Measurements from ENCODE around the gene POLA2.
A peak's percentile ranks its signal among the peaks of the same experiment; 100 is the strongest.
"Not testable (repeated sequence)": the region's sequence is repeated elsewhere in the genome, so short reads cannot be mapped to it uniquely, and the experiment has no call there.

Gene POLA2, protein sequence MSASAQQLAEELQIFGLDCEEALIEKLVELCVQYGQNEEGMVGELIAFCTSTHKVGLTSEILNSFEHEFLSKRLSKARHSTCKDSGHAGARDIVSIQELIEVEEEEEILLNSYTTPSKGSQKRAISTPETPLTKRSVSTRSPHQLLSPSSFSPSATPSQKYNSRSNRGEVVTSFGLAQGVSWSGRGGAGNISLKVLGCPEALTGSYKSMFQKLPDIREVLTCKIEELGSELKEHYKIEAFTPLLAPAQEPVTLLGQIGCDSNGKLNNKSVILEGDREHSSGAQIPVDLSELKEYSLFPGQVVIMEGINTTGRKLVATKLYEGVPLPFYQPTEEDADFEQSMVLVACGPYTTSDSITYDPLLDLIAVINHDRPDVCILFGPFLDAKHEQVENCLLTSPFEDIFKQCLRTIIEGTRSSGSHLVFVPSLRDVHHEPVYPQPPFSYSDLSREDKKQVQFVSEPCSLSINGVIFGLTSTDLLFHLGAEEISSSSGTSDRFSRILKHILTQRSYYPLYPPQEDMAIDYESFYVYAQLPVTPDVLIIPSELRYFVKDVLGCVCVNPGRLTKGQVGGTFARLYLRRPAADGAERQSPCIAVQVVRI

GRCh38 chr11:65261591-65262380, at the start of gene POLA2:
Gene POLA2, plus strand, starts transcription at chr11:65261962. Its CDS starts 331 bp downstream, at chr11:65262293.
- DNase-seq (ENCODE audit: low read depth in 2 of 2), result peak; percentile 91 to 94

GRCh38 chr11:65212226-65212801, 49.4 kb upstream of the POLA2 start:
- no peak for DNase-seq (ENCODE audit: low read depth in 2 of 2)

- DNase-seq (ENCODE audit: low read depth in 2 of 2), result no peak
Measured at GRCh38 chr11:65213322-65214211, 48.2 kb upstream of the POLA2 start.

- DNase-seq (ENCODE audit: low read depth in 2 of 2), result no peak
Measured at GRCh38 chr11:65214212-65214845, 47.4 kb upstream of the POLA2 start.

DNA sequence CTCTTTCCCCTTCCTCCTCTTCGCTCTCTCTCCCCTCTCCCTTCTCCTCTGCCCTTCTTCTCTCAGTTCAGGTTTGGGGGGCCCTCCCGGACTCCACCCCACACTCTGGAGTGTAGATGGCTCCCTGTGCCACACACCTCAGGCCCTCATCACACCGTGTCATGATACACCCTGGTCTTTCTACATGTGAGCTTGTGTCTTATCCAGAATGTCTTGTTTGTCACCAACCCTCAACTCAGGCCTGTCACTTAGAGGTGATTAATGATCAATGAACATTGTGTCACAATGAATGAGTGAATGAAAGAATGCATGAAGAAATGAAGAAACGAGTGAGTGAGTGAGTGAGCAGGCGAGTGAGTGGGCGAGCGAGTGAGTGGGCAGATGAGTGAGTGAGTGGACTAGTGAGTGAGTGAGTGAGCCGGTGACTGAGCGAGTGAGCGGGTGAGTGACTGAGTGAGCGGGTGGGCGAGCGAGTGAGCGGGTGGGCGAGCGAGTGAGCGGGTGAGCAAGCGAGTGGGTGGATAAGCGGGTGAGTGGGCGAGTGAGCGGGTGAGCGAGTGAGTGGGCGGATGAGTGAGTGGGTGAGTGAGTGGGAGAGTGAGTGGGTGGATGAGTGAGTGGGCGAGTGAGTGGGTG, 46.2 kb upstream of the POLA2 start:
- no peak for DNase-seq (ENCODE audit: low read depth in 2 of 2)

DNA sequence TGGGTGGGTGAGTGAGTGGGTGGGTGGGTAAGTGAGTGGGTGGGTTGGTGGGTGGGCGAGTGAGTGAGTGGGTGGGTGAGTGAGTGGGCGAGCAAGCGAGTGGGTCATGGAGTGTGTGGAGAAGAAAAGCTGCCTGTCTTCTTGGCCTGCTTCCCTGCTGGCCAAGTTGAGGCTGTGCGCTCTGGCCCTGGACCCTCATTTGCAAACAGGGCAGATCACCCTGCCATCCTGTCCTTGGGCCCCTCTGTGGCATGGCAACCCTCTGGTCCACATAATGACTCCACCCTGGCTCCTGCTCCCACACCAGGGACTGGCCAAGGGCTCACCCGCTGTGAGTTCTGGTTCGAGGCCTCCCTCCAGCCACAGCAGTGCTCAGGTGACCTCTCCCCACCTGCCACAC, 44.9 kb upstream of the POLA2 start:
- DNase-seq (ENCODE audit: low read depth in 2 of 2), result no peak

GRCh38 chr11:65217441-65218423, 44.0 kb upstream of the POLA2 start:
- DNase-seq (ENCODE audit: low read depth in 2 of 2), result no peak

GRCh38 chr11:65218446-65218845, 43.3 kb upstream of the POLA2 start:
- DNase-seq (ENCODE audit: low read depth in 2 of 2), result no peak

DNA sequence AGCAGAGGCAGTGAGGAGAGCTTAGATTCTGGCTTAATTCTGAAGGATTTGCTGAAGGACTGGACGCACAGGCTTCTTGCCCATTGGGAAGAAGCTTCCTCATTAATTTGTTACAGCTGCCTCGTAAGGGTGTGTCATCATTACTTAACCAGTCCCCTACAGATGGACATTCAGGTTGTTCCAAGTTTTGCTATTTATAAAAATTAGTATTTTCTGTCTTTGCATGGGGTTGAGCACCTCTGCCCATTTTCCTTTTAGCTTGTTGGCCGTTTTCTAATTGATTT, 41.9 kb upstream of the POLA2 start:
- DNase-seq (ENCODE audit: low read depth in 2 of 2), result no peak

GRCh38 chr11:65221026-65221425, 40.7 kb upstream of the POLA2 start:
- no peak for DNase-seq (ENCODE audit: low read depth in 2 of 2)

- no peak for DNase-seq (ENCODE audit: low read depth in 2 of 2)
Measured at GRCh38 chr11:65223011-65223410, 38.8 kb upstream of the POLA2 start.

DNA sequence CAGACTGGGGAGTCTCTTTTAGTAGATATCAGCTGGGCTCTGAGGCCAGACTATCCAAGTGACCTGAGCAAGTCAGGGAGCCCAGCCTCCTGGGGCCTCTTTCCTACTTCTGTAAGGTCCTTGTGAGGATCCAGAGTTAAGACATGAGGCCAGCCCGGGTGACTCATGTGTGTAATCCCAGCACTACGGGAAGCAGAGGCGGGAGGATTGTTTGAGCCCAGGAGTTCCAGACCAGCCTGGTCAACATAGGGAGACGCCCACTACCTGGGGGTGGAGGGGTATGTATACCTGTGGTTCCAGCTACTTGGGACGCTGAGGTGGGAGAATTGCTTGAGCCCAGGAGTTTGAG, 36.9 kb upstream of the POLA2 start:
- DNase-seq (ENCODE audit: low read depth in 2 of 2), result no peak

GRCh38 chr11:65225279-65226102, 36.3 kb upstream of the POLA2 start:
- DNase-seq (ENCODE audit: low read depth in 2 of 2), result peak; percentile 14 to 35

DNA sequence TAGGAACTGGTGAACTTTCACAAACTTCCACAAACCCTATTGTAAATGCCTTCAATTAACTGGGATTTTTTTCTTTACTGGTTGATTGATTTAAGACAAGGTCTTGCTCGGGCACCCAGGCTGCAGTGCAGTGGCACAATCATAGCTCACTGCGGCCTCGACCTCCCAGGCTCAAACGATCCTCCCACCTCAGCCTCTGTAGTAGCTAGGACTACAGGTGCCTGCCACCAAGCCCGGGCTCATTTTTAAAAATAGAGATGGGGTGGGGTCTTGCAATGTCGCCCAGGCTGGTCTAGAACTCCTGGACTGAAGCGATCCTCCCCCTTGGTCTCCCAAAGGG, 35.7 kb upstream of the POLA2 start:
- no peak for DNase-seq (ENCODE audit: low read depth in 2 of 2)

- no peak for DNase-seq (ENCODE audit: low read depth in 2 of 2)
Measured at GRCh38 chr11:65227879-65228278, 33.9 kb upstream of the POLA2 start.

DNA sequence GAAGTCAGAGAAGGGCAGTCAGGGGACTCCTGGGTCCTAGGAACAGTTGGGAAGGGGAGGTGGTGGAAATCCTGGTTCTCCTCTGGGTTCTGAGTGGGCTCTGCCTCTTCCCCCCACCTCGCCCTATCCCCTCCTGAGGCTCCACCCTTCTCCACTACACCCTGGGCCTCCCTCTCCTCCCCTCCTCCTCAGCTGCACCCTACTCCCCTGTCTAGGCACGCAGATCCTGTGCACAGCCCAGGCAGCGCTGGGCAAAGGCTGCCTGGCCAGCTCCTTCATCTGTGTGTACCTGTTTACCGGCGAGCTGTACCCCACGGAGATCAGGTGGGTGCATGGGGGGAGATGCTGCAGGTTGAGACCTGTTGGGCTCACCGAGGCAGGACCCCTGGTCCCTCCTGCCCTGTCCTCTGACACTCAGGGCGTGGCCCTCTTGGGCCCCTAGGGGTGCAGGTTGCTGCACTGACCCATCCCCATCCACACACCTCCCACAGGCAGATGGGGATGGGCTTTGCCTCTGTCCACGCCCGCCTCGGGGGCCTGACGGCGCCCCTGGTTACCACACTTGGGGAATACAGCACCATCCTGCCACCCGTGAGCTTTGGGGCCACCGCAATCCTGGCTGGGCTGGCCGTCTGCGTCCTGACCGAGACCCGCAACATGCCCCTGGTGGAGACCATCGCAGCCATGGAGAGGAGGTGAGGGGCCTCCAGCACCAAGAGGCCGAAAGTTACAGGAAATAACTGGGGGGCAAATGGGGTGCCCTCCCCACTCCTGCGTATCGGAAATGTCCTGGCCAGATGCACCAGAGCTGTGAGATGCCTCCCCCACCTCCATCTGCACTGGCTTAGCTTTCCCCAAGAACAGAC, 25.3 kb upstream of the POLA2 start:
- DNase-seq (ENCODE audit: low read depth in 2 of 2), result no peak

DNA sequence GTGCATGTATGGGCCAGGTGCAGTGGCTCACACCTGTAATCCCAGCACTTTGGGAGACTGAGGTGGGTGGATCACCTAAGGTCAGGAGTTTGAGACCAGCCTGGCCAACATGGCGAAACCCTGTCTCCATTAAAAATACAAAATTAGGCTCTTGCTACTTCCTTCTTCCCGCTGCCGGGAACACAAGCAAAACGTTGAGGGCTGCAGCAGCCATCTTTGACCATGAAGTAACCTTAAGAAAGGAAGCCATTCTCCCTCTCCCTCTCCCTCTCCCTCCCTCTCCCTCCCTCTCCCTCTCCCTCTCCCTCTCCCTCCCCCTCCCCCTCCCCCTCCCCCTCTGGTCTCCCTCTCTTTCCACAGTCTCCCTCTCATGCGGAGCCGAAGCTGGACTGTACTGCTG, 23.5 kb upstream of the POLA2 start:
- DNase-seq (ENCODE audit: low read depth in 2 of 2), result not testable (repeated sequence)

DNA sequence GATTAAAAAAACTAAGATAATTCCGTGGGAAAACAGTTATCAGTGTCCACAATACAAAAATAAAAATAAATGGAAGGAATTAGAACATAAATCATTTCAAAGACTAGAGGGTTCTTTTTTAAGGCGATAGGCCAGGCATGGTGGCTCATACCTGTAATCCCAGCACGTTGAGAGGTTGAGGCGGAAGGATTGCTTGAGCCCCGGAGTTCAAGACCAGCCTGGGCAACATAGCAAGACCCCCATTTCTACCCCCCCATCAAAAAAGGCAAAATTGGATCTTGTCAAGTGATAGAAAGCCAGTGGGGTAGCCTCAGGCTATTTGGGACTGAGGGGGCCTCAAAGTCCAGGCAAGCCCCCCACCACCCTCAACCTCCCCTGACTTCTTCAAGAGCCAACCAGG, 20.6 kb upstream of the POLA2 start:
- DNase-seq (ENCODE audit: low read depth in 2 of 2), result no peak
